Fibroblast of skin of left quadriceps (primary cell): ENCODE measurements around the gene SEPTIN3.
"Not testable (repeated sequence)": the region's sequence is repeated elsewhere in the genome, so short reads cannot be mapped to it uniquely, and the experiment has no call there.

Experiments used
- DNase-seq, 2 experiments: peaks; one replicate each; pipeline ENCODE4 v3.0.0-alpha.2; 2013; ENCODE audit warnings: low read depth in 2 of 2

Gene SEPTIN3

DNA sequence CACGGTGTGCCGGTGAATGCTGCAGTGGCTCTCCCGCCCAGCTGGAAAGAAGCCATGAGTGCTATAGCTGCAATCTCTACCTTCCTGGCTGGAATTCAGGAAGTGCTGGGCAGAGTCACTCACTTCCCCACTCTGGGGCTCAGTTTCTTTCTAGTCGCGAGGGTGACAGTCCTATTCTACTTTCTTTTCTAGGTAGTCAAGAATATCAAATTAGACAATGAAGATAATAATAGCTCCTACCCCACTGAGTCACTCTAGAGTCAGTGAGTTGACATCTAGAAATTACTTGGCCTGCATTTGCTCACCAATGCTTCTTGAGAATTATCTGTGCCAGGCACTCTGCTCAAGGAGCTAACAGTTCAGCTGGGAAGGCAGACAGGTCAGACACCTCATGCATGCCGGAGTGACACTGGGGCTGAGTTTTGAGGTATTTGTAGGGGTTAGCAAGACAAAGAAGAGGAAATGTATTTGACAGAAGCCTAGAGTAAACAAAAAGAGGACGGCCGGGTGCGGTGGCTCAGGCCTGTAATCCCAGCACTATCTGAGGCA lies 25.5 kb upstream of the SEPTIN3 start:
- DNase-seq: no peak

- peak; percentile 83 to 86 for DNase-seq
Measured at GRCh38 chr22:41946629-41947423, 22.4 kb upstream of the SEPTIN3 start, which contains the start of gene CENPM. Gene CENPM (minus strand): TSS chr22:41947152. CDS start chr22:41947076, 76 bp downstream.

- no peak for DNase-seq
Measured at GRCh38 chr22:41947424-41948080, 21.7 kb upstream of the SEPTIN3 start.

- DNase-seq: no peak
Measured at GRCh38 chr22:41948142-41948541, 21.1 kb upstream of the SEPTIN3 start.

- not testable (repeated sequence) for DNase-seq
Measured at GRCh38 chr22:41948928-41949296, 20.3 kb upstream of the SEPTIN3 start.

DNA sequence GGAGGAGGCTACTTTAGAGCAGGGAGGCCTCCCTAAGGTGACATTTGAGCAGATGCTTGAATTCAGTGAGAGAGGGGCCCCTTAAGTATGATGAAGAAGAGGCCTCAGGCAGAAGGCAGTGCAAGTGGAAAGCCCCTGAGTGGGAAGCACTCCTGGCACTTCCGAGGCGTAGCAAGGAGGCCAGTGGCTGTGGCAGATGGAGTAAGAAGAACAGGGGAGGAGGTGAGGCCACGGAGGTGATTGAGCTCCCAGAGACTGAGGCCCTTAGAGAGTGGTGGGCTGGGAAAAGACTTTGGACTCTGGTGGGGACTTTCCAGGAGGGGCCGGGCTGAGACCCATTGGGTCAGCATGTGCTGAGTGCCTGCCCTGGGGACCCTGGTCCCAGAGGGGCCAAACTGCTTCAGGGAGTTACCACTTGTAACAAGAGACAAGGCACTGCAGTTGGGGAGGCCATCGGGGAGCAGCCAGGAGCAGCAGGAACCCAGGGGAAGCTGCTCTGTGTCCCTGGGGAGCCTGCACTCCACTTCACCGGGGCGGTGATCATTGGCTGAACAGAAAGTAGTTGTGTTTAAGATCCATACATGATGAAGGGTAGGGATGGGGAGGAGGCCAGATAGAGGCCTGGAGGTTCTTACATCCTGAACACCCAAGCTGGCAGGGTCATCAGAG lies 19.8 kb upstream of the SEPTIN3 start:
- no peak for DNase-seq

- DNase-seq: no peak
Measured at GRCh38 chr22:41951898-41952474, 17.3 kb upstream of the SEPTIN3 start, which contains the start of gene SMIM45. Gene SMIM45 (plus strand): TSS chr22:41952150.

GRCh38 chr22:41952713-41953112 lies 16.5 kb upstream of the SEPTIN3 start:
- DNase-seq: no peak

GRCh38 chr22:41957941-41958556 lies 11.2 kb upstream of the SEPTIN3 start:
- no peak for DNase-seq

GRCh38 chr22:41963453-41964111 lies 5.7 kb upstream of the SEPTIN3 start:
- DNase-seq: no peak

- DNase-seq: no peak
Measured at GRCh38 chr22:41964112-41964491, 5.1 kb upstream of the SEPTIN3 start.

DNA sequence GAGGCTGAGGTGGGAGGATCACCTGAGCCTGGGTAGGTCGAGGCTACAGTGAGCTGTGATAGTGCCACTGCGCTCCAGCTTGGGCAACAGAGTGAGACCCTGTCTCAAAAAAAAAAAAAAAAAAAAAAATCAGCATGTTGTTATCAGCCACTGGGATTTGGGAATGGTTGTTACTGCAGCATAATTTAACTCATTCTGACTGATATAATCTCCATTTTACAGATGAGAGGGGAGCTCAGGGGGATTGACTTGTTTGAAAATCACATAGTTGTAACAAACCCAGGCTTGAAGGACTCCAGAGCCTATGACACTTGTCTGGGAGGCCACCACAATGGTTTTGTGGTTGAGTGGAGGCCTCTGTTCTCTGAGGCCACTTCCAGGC lies 3.0 kb upstream of the SEPTIN3 start:
- no peak for DNase-seq

GRCh38 chr22:41966607-41967240 lies 2.5 kb upstream of the SEPTIN3 start:
- DNase-seq: peak; percentile 45 to 46

- no peak for DNase-seq
Measured at GRCh38 chr22:41968601-41969000, 642 bp upstream of the SEPTIN3 start.

DNA sequence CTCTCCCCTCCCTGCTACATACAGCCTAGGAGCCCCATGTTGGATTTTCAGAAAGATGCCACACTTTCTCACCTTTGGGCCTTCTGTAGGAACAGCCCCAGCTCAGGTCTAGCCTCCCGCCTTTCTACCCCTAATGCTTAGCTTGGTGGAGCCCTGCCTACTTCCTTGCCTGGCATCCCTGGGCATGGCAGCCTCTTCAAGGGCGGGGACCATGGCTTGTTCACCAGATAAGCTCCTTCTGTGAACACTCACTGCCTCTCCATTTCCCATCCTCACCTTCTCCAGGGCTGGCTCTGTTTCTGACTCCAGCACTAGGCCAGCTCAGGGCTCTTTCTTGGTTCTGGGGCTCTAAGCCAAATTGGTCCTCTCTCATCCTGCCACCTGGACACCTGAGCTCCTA lies 1.4 kb downstream of the SEPTIN3 start:
- no peak for DNase-seq

DNA sequence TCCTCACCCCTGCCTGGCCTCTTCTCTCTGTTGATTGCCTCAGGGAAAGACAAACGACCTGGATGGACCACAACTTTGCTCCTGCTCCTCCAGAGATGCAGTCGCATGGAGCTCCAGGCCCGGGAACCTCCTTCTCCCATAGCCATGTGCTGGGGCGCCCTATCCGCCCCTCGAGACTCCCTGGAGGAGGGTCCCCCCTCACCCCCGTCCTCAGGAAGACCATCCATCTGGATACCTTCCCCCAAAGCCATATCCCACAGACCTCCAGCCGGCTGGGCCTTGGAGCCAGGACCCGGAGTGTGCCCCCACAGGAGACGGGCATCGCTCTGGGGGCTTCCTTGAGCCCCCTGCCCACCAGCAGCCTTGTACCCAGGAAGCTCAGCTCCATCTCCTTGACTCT lies 2.2 kb downstream of the SEPTIN3 start:
- no peak for DNase-seq

DNA sequence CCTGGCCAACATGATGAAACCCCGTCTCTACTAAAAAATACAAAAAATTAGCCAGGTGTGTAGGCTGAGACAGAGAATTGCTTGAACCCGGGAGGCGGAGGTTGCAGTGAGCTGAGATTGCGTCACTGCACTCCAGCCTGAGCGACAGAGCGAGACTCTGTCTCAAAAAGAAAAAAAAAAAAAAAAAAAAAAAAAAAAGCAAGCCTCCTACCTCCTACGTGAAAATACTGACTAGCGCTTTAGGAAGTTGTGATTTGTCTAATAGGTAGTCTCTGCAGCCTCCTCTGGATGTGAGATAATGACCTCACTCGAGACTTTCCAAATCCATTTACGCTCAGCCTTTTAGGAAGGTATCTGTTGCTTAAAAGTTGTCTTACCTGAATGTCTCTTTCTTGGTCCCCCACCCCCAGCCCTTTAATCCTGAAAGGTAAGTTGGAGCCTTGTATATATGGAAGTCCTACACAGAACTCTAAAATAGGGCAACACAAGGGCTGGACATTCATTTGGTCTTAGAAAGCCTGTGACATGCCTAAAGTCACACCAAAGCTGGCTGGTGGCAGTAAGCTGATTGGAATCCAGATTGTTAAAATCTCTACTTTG lies 5.5 kb downstream of the SEPTIN3 start:
- no peak for DNase-seq

DNA sequence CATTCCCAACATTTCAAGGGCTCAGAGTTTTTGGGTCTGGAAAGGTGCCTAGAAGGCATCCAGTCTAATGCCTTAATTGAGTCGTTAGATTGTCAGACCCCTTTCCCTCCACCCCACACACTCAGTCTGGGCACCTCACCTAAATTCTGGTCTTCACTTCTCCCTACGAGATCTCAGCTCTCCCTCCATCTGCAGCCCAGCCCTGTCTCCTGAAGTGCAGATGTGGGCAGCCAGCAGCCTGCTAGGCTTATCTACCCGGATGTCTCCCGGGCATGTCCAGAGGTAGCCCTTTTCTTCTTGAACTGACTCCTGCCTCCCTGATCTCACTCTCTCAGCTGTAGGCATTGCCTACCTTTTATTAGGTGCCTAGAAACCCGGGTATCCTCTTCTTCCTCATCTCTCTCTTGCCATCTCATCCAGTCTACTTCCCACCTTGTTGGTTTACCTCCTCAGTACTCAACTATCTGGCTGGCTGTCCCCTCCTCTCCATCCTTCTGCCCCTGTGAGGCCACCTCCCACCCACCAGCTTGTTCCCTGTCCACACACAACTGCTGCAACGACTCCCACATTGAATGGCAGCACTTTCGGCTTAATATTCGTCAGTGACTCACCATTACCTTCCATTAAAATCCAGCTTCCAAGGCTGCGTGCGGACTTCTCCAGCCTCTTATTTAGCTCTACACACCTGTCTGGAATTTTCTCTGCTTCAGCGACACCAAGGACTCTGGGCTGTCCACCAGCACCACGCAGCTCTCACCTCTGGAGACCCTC lies 6.2 kb downstream of the SEPTIN3 start:
- no peak for DNase-seq
